Measurements from ENCODE around the gene DENND1A. TPM values are rescaled to one million over a fixed set of nuclear protein-coding genes. Genes with fewer than 3 reads are reported as not detected.

The DENND1A gene
- total and polyA plus RNA-seq, 7 donors, result 12.8 to 33.2 (median 19.2) TPM

DNA sequence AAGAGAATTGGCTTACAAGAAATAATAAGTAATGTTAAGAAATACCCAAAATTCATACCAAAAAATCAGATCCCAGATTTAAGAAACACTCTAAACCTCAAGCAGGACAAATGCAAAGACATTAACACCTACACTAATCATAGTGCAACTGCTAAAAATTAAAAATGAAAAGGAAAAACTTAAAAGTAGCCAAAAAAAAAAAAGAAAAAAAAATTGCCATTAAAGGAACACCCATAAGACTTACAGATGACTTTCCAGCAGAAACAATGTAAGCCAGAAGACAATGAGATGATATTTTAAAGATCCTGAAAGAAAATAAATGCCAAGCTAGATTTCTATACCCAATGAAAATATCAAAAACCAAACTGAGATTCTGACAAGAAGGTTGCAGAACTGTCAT lies 101.5 kb downstream of the DENND1A start:
- TF ChIP-seq POLR2A (IDR thresholded peaks at IDR 0.05), result no peak
- no peak for TF ChIP-seq EP300 (IDR thresholded peaks at IDR 0.05)
- no peak for TF ChIP-seq POLR2AphosphoS5 (IDR thresholded peaks at IDR 0.05)
- TF ChIP-seq, protein P1, sequence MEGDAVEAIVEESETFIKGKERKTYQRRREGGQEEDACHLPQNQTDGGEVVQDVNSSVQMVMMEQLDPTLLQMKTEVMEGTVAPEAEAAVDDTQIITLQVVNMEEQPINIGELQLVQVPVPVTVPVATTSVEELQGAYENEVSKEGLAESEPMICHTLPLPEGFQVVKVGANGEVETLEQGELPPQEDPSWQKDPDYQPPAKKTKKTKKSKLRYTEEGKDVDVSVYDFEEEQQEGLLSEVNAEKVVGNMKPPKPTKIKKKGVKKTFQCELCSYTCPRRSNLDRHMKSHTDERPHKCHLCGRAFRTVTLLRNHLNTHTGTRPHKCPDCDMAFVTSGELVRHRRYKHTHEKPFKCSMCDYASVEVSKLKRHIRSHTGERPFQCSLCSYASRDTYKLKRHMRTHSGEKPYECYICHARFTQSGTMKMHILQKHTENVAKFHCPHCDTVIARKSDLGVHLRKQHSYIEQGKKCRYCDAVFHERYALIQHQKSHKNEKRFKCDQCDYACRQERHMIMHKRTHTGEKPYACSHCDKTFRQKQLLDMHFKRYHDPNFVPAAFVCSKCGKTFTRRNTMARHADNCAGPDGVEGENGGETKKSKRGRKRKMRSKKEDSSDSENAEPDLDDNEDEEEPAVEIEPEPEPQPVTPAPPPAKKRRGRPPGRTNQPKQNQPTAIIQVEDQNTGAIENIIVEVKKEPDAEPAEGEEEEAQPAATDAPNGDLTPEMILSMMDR (IDR thresholded peaks at IDR 0.05), result no peak
- no peak overlapping the region for H3K27ac ChIP-seq
- peaks cover 0 to 14% (median 8%) of the 10 kb centered on the region in 4 donors for H3K9me3 ChIP-seq
- no peak overlapping the region for H3K4me3 ChIP-seq
- no peaks in the 10 kb centered on the region for H3K27me3 ChIP-seq
- intact Hi-C loops (cut with DNase I), result no loop called here
- H3K36me3 ChIP-seq, result no peaks in the 10 kb centered on the region
- H3K4me1 ChIP-seq, result no peaks in the 10 kb centered on the region
- no peak for DNase-seq

DNA sequence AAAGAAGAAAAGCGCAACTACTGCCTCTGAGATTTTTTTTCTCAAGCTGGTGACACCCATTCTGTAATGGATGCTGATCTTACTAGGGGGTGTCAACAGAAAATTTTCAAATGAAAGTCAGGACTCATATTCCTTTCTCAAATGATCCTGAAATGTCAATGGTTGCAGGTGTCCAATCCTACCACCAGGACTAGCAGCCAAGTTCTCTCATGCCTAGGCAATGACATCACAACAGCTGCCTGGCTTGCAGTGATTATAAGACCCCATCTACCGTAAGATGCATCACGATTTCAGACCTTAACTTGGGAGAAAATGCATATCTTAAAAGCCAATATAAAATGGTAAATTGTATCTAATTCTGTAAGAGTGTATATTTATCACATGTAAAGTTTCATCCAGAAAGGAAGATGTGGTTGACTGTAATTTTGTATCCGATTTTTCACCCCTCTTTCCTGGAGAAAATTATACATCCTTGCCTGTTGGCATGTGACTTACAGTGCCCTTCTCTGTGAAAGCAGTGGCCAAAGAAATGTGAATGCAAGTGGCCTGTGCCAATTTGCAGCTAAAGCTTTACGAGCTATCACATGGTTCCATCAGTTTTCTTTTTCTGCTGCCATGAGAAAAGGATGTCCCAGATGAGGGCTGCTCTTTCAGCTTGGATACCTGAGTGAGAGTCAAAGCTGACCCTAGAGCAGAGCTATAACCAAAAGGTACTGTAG lies 104.4 kb downstream of the DENND1A start:
- intact Hi-C loops (cut with DNase I), result no loop called here
- 96 to 97% methylated on average over 5 of the region's 5 CpGs for WGBS, 2 donors
- H3K4me3 ChIP-seq, result no peak overlapping the region
- no peaks in the 10 kb centered on the region for H3K36me3 ChIP-seq
- no peaks in the 10 kb centered on the region for H3K4me1 ChIP-seq
- DNase-seq, result no peak
- no peak overlapping the region for H3K27ac ChIP-seq
- TF ChIP-seq POLR2A (IDR thresholded peaks at IDR 0.05), result no peak
- TF ChIP-seq, protein P1 (IDR thresholded peaks at IDR 0.05), result no peak
- no peak for TF ChIP-seq POLR2AphosphoS5 (IDR thresholded peaks at IDR 0.05)
- TF ChIP-seq EP300 (IDR thresholded peaks at IDR 0.05), result no peak
- no peaks in the 10 kb centered on the region for H3K27me3 ChIP-seq
- H3K9me3 ChIP-seq, result peaks cover 0 to 14% (median 8%) of the 10 kb centered on the region in 4 donors

DNA sequence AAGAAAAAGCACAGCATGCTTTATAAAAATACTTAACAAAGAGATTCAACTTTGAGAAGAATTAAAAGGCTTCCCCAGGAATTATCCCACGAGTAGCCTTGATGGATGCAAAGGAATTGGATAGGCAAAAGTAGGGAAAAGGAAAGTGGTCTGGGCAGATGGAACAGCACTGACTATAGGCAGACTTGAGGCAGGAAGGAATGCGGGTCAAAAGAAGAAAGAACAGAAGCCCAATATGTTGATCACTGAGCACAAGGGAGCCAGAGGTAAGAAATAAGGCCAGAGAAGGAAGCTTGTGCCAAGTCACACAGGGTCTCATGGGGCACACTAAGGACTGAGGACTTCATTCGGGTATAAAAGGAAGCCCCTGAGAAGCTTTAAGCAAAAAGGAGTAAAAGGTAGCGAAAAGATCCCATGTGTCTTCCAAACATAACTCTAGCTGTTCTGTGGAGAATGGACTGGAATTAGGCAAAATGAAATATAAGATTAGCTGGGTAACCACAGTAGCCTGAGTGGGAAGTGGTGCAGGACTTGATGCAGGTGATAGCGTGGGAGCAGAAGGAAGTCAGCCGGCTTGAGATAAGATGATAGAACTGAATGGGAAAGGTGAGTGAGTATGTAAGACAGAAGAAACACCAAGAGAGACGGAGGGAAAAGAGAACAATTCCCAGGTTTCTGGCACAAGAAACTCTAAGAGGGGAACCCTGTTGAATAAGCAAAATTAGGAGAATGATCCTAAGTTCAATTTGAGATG lies 106.6 kb downstream of the DENND1A start:
- Histone ChIP-seq H3K36me3 (no peaks in the 10 kb centered on the region), H3K4me1 (no peaks in the 10 kb centered on the region), H3K9me3 (peaks cover 0 to 6% (median 2%) of the 10 kb centered on the region in 4 donors), H3K27ac (no peak overlapping the region), H3K27me3 (no peaks in the 10 kb centered on the region), H3K4me3 (no peak overlapping the region)
- intact Hi-C loops (cut with DNase I), result no loop called here
- no peak for TF ChIP-seq POLR2A (IDR thresholded peaks at IDR 0.05)
- TF ChIP-seq EP300 (IDR thresholded peaks at IDR 0.05), result no peak
- TF ChIP-seq, protein P1 (IDR thresholded peaks at IDR 0.05), result no peak
- no peak for TF ChIP-seq POLR2AphosphoS5 (IDR thresholded peaks at IDR 0.05)
- WGBS, 2 donors, result 77 to 92% methylated on average over 7 of the region's 7 CpGs
- DNase-seq, result no peak

DNA sequence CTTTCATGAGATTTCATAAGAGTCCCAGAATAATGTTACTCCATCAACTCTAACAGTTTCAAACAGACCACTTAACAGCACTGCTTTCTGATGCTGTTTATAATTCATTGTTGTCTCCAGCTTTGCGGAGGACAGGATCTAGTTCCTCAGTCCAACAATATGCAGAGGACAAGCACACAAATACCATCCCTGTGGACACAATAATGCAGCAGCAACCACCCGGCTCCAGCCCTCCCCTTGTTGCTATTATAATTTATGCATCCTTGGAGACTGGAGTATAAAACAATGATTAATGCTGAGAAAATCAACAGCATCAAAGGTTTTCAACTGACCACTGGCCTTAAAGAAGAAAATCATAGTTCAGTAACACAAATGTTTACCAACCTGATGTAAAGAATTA lies 108.3 kb downstream of the DENND1A start:
- no peaks in the 10 kb centered on the region for H3K4me1 ChIP-seq
- H3K9me3 ChIP-seq, result no peaks in the 10 kb centered on the region
- intact Hi-C loops (cut with DNase I), result no loop called here
- TF ChIP-seq, protein P1 (IDR thresholded peaks at IDR 0.05), result no peak
- TF ChIP-seq POLR2AphosphoS5 (IDR thresholded peaks at IDR 0.05), result no peak
- TF ChIP-seq POLR2A (IDR thresholded peaks at IDR 0.05), result no peak
- no peak for TF ChIP-seq EP300 (IDR thresholded peaks at IDR 0.05)
- H3K4me3 ChIP-seq, result no peak overlapping the region
- H3K27ac ChIP-seq, result no peak overlapping the region
- H3K27me3 ChIP-seq, result no peaks in the 10 kb centered on the region
- 50 to 71% methylated on average over 2 of the region's 2 CpGs for WGBS, 2 donors
- no peaks in the 10 kb centered on the region for H3K36me3 ChIP-seq
- DNase-seq, result no peak
